Peyer's patch (tissue), 4 donors: ENCODE measurements around the gene NUMBL. TPM values are rescaled to one million over a fixed set of nuclear protein-coding genes. Genes with fewer than 3 reads are reported as not detected.

Experiments
- DNase-seq, 3 donors: peaks; one replicate each; pipeline ENCODE4 v3.0.0-alpha.2; 2017 to 2019
- H3K27ac ChIP-seq, 4 donors: fragments of 200-600 bp; sonication (generic); one replicate each; pipeline ENCODE4 v1.5.1; 2016 to 2019
- H3K27me3 ChIP-seq, 2 donors: fragments of 200-600 bp; sonication (generic); one replicate each; pipeline ENCODE4 v1.5.1; 2019
- H3K36me3 ChIP-seq, 3 donors: fragments of 200-600 bp; sonication (generic); one replicate each; pipeline ENCODE4 v1.5.1; 2016 to 2019
- H3K4me1 ChIP-seq, 4 donors: fragments of 200-600 bp; sonication (generic); one replicate each; pipeline ENCODE4 v1.5.1; 2016 to 2019
- H3K4me3 ChIP-seq, 4 donors: fragments of 200-600 bp; sonication (generic); 1 replicate in 3 of 4; 2 replicates in 1 of 4; pipeline ENCODE4 v1.5.1; 2016 to 2019; ENCODE audit warnings: mild to moderate bottlenecking in 1 of 4
- H3K9me3 ChIP-seq, 4 donors: fragments of 200-600 bp; sonication (generic); one replicate each; pipeline ENCODE4 v1.5.1; 2016 to 2019; ENCODE audit warnings: mild to moderate bottlenecking in 1 of 4
- POLR2A ChIP-seq, 2 donors: fragments of 450-650 bp; IDR thresholded peaks; one replicate each; pipeline ENCODE4 v1.5.1; 2017; ENCODE audit warnings: antibody characterized with exemption in 2 of 2, mild to moderate bottlenecking in 2 of 2, moderate library complexity in 2 of 2
- total RNA-seq, 4 donors: library from RNA; depleted of rRNA; stranded (reverse); fragments of >200 nt; gene quantifications; one replicate each; pipeline ENCODE4 v1.1.0, GENCODE V29; 2016
- TF ChIP-seq, protein P1 (sequence below), 6 experiments: fragments of 450-650 bp in 4 of 6; fragments of 200-600 bp in 2 of 6; sonication (generic) in 1 of 6; IDR thresholded peaks; one replicate each; pipeline ENCODE4 v1.5.1; 2017 to 2019; ENCODE audit warnings: antibody characterized with exemption in 6 of 6, mild to moderate bottlenecking in 3 of 6, moderate library complexity in 1 of 6

NUMBL gene
- total RNA-seq, 4 donors from 2014 or later = 10.9 to 151 (median 27.9) TPM

DNA sequence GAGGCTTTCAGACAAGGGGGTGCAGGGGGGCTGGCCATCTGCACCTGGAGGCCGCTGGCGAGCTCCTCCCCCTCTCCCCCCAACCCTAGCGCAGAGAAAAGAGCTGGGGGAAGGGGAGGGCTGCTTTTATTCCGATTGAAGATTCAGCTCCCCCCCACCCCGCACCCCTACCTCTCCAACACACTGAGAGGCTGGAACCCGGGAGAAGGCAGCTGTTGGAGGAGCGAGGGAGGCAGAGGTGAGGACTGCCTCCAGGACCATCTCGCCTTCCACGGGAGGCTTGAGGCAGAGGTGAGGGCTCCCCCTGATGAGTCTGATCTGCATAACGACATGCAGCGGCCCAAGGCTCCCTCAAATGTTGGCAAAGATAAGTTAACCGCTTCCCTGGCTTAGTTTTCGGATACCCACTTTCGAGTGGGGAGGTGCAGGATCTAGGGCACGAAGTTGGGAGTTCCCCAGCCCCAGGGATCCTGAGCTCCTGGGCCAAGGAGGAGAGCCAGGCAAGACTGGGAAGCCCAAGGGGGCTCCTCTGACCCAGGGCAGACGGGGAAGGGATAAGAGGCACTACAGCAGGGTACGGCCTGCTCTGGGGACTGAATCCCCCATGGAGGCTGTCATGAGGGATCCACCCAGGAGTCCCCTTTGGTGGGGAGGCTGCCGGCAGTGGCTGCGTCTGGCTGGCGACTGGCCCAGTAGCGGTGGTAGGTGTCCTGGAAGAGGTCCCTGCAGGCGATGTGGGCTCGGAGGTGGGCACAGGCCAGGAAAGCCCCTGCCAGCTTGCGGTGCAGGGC is 1.2 kb upstream of the NUMBL start:
- no peaks in the 10 kb centered on the region for H3K27me3 ChIP-seq
- peak in 1 of 3 donors; percentile 25 for DNase-seq
- peaks cover 0 to 22% (median 0%) of the 10 kb centered on the region in 3 donors for H3K36me3 ChIP-seq
- peaks cover 0 to 19% (median 11%) of the 10 kb centered on the region in 4 donors for H3K4me1 ChIP-seq
- peak overlapping the region in 3 of 4 donors; percentile 60 to 71 (median 60) for H3K4me3 ChIP-seq
- H3K9me3 ChIP-seq = no peaks in the 10 kb centered on the region
- TF ChIP-seq, protein P1, sequence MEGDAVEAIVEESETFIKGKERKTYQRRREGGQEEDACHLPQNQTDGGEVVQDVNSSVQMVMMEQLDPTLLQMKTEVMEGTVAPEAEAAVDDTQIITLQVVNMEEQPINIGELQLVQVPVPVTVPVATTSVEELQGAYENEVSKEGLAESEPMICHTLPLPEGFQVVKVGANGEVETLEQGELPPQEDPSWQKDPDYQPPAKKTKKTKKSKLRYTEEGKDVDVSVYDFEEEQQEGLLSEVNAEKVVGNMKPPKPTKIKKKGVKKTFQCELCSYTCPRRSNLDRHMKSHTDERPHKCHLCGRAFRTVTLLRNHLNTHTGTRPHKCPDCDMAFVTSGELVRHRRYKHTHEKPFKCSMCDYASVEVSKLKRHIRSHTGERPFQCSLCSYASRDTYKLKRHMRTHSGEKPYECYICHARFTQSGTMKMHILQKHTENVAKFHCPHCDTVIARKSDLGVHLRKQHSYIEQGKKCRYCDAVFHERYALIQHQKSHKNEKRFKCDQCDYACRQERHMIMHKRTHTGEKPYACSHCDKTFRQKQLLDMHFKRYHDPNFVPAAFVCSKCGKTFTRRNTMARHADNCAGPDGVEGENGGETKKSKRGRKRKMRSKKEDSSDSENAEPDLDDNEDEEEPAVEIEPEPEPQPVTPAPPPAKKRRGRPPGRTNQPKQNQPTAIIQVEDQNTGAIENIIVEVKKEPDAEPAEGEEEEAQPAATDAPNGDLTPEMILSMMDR (IDR thresholded peaks at IDR 0.05) = no peak
- no peak for TF ChIP-seq POLR2A (IDR thresholded peaks at IDR 0.05)
- peak overlapping the region; percentile 76 to 85 (median 80) for H3K27ac ChIP-seq

DNA sequence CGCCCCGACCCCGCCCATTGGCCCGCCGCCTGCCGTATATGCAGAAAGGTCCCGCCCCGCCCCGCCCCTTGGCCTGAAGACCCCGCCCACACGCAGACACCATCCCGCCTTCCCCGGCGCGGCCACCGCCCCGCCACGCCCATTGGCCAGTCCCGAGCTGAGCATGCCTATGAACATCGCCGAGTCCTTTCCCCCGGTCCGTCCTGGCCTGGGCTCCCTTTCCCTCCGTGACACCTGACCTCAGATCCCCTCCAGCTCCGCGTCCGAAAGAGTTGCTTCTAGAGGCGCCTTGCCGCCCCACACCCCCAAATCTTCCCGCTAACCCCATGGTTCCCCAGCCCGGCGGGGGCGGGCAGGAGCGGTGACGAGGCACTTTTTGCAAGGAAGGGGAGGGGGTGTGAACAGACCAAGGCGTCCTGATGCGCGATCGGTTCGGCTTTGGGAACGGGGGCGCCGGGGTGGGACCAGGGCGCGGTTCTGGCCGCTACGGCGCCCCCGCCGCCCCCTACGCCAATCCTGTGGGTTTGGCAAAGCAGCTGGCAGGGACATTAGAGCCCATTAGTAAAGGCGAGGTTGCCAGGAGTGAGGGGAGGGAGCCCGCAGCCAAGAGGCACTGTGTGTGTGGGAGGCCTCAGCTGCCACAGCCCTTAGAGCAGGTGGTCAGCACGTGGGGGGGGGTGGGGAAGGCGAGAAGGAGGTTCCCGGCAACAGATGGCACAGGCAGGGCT is 406 bp upstream of the NUMBL start:
- peak; percentile 97 for DNase-seq
- Histone ChIP-seq H3K4me3 (peak overlapping the region; percentile 58 to 71 (median 60)), H3K27ac (peak overlapping the region; percentile 76 to 85 (median 80)), H3K36me3 (peaks cover 0 to 16% (median 0%) of the 10 kb centered on the region in 3 donors), H3K9me3 (no peaks in the 10 kb centered on the region), H3K27me3 (no peaks in the 10 kb centered on the region), H3K4me1 (peaks cover 0 to 19% (median 11%) of the 10 kb centered on the region in 4 donors)
- TF ChIP-seq, protein P1 (IDR thresholded peaks at IDR 0.05) = no peak
- no peak for TF ChIP-seq POLR2A (IDR thresholded peaks at IDR 0.05)

DNA sequence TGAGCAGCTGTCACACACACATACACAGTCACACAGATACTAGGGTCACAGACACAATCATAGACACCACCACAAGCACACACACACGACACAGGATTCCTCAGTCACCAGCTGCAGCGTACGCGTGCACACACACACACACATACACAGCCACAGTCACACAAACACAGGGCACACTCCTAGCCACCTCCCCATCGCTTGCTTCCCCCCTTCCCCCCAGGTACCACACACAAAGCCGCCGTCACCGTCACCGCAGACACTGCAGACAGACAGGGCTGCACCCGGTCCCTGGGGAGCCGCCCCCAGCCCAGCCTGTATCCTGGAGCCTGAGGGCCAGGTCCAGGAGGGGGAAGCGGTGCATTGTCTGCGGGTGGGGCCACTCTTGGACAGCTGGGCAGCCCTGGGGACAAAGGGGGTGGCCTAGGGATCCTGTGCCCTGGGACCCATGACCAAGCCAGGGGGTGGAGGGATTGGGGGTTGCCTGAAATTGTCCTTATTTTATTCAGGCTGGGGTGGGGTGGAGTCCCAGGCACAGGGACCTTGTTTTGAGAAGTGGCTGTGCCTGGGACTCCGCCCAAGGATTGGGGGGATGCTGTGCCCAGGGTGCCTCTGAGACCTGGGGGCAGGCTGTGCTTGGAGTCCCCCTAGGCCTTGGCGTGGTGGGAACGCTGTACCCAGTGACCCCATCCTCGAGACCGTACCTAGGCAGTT is 957 bp downstream of the NUMBL start:
- Histone ChIP-seq H3K36me3 (peaks cover 0 to 24% (median 0%) of the 10 kb centered on the region in 3 donors), H3K4me1 (peaks cover 0 to 19% (median 11%) of the 10 kb centered on the region in 4 donors), H3K4me3 (peak overlapping the region; percentile 58 to 71 (median 60)), H3K27me3 (no peaks in the 10 kb centered on the region), H3K9me3 (no peaks in the 10 kb centered on the region), H3K27ac (peak overlapping the region in 3 of 4 donors; percentile 79 to 85 (median 82))
- DNase-seq = peak in 2 of 3 donors; percentile 58 to 64
- TF ChIP-seq, protein P1 (IDR thresholded peaks at IDR 0.05) = no peak
- TF ChIP-seq POLR2A (IDR thresholded peaks at IDR 0.05) = no peak

DNA sequence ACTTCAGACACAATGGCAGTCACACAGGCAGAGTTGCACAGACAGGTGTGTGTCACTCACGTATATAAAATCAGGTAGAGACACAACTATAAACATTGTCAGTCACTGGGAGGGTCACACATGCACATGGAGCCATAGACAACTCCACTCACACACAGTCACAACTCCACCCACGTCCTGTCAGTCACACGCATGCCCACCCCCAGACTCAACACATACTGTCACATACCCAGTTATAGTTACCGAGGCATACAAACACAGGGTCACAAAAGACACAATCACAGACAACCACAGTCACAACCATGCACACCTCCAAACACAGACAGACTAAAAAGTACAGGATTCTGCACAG is 1.5 kb downstream of the NUMBL start:
- Histone ChIP-seq H3K9me3 (no peaks in the 10 kb centered on the region), H3K4me3 (peak overlapping the region; percentile 58 to 71 (median 60)), H3K36me3 (peaks cover 0 to 26% (median 0%) of the 10 kb centered on the region in 3 donors), H3K4me1 (peaks cover 0 to 19% (median 11%) of the 10 kb centered on the region in 4 donors), H3K27me3 (no peaks in the 10 kb centered on the region), H3K27ac (peak overlapping the region in 2 of 4 donors; percentile 79 to 82)
- no peak for DNase-seq
- no peak for TF ChIP-seq POLR2A (IDR thresholded peaks at IDR 0.05)
- TF ChIP-seq, protein P1 (IDR thresholded peaks at IDR 0.05) = no peak

DNA sequence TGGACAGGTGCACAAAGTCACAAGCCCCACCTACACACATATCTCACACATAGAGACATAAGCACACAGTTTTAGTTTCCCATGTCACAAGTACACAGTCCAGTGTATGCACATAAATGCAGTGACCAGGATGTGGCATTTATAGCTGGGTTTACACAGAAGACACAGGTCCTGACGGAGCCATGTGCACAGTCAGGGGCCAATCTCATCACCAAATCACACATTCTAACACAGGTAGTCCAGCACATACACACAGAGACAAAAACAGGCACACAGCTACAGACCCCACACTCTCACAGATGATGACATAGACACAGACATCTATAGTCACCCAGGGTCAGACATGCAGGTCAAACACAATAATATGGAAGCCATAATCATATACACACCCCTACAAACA is 2.1 kb downstream of the NUMBL start:
- Histone ChIP-seq H3K27ac (peak overlapping the region in 3 of 4 donors; percentile 39 to 82 (median 57)), H3K36me3 (peaks cover 0 to 27% (median 0%) of the 10 kb centered on the region in 3 donors), H3K9me3 (no peaks in the 10 kb centered on the region), H3K4me1 (peaks cover 0 to 19% (median 11%) of the 10 kb centered on the region in 4 donors), H3K4me3 (peak overlapping the region in 1 of 4 donors; percentile 3), H3K27me3 (no peaks in the 10 kb centered on the region)
- TF ChIP-seq POLR2A (IDR thresholded peaks at IDR 0.05) = no peak
- TF ChIP-seq, protein P1 (IDR thresholded peaks at IDR 0.05) = no peak
- no peak for DNase-seq
